Loucy (cell line): ENCODE measurements around the gene GRK3.

ENCODE experiments used
- H2AFZ ChIP-seq: fragments of 200-600 bp; sonication (generic); 2 replicates; pipeline ENCODE4 v1.6.0; 2016; ENCODE audit warnings: antibody characterized with exemption, mild to moderate bottlenecking, low read length, moderate library complexity
- H3F3A ChIP-seq: fragments of 200-600 bp; 2 replicates; pipeline ENCODE4 v1.6.0; 2016; ENCODE audit warnings: antibody characterized with exemption, low read depth, mild to moderate bottlenecking
- H3K27me3 ChIP-seq: fragments of 200-600 bp; sonication (generic); 2 replicates; pipeline ENCODE4 v1.6.1; 2014; ENCODE audit warnings: low read length, mild to moderate bottlenecking; ENCODE audit not compliant: insufficient read depth, poor library complexity, severe bottlenecking
- H3K36me3 ChIP-seq: fragments of 200-600 bp; sonication (generic); 2 replicates; pipeline ENCODE4 v1.6.1; 2016; ENCODE audit warnings: low read length; ENCODE audit not compliant: insufficient read depth
- H3K4me1 ChIP-seq: fragments of 200-600 bp; sonication (generic); 2 replicates; pipeline ENCODE4 v1.5.1; 2014; ENCODE audit warnings: low read length, mild to moderate bottlenecking; ENCODE audit not compliant: insufficient read depth, poor library complexity, severe bottlenecking
- H3K4me2 ChIP-seq: fragments of 200-600 bp; sonication (generic); 2 replicates; pipeline ENCODE4 v1.6.0; 2014; ENCODE audit warnings: antibody characterized with exemption, low read length, low read depth, mild to moderate bottlenecking; ENCODE audit not compliant: poor library complexity, severe bottlenecking
- H3K4me3 ChIP-seq: fragments of 200-600 bp; sonication (generic); 2 replicates; pipeline ENCODE4 v1.5.1; 2014; ENCODE audit warnings: low read length, mild to moderate bottlenecking, mixed read lengths; ENCODE audit not compliant: poor library complexity, severe bottlenecking
- H3K79me2 ChIP-seq: fragments of 200-600 bp; sonication (generic); 2 replicates; pipeline ENCODE4 v1.6.1; 2014; ENCODE audit warnings: low read length; ENCODE audit not compliant: insufficient read depth
- H3K9ac ChIP-seq: fragments of 200-600 bp; sonication (generic); 2 replicates; pipeline ENCODE4 v1.6.0; 2014; ENCODE audit warnings: mild to moderate bottlenecking, low read depth, low read length, moderate library complexity; ENCODE audit not compliant: poor library complexity, severe bottlenecking
- H3K9me2 ChIP-seq: fragments of 200-600 bp; sonication (generic); replicated peaks from 2 replicates; pipeline ENCODE4 v1.6.1; 2016; ENCODE audit warnings: low read depth, low read length, mixed read lengths
- H3K9me3 ChIP-seq: fragments of 200-600 bp; sonication (generic); 2 replicates; pipeline ENCODE4 v1.6.1; 2014; ENCODE audit warnings: mild to moderate bottlenecking, antibody characterized with exemption, low read length, low read depth; ENCODE audit not compliant: insufficient read depth
- H4K20me1 ChIP-seq: fragments of 200-600 bp; sonication (generic); 2 replicates; pipeline ENCODE4 v1.6.0; 2014; ENCODE audit warnings: antibody characterized with exemption, low read length, mild to moderate bottlenecking; ENCODE audit not compliant: insufficient read depth, poor library complexity, severe bottlenecking
- CTCF ChIP-seq: fragments of 200-600 bp; sonication (generic); conservative IDR thresholded peaks from 2 replicates; pipeline ENCODE4 v1.5.1; 2014; ENCODE audit warnings: mild to moderate bottlenecking, antibody characterized with exemption, low read length
- EZH2phosphoT487 ChIP-seq: fragments of 200-600 bp; IDR thresholded peaks from 2 replicates; pipeline ENCODE4 v1.6.1; 2018; ENCODE audit warnings: antibody characterized with exemption, mild to moderate bottlenecking, moderate library complexity, borderline replicate concordance

The GRK3 gene

GRCh38 chr22:25637672-25638071, 73.2 kb downstream of the GRK3 start:
- peaks cover 100% of the 10 kb centered on the region for H3K79me2 ChIP-seq
- no peak overlapping the region for H2AFZ ChIP-seq
- H3F3A ChIP-seq: no peaks in the 10 kb centered on the region
- no peak overlapping the region for H3K9ac ChIP-seq
- no peaks in the 10 kb centered on the region for H3K9me2 ChIP-seq
- H3K4me2 ChIP-seq: no peak overlapping the region
- peaks cover 8% of the 10 kb centered on the region for H3K4me1 ChIP-seq
- H3K27me3 ChIP-seq: no peaks in the 10 kb centered on the region
- H3K9me3 ChIP-seq: peaks cover 11% of the 10 kb centered on the region; the same call in 1 of the 2 replicates
- H3K36me3 ChIP-seq: peaks cover 40% of the 10 kb centered on the region
- H4K20me1 ChIP-seq: peaks cover 90% of the 10 kb centered on the region
- TF ChIP-seq CTCF (no peak), EZH2phosphoT487 (no peak)
- no peak overlapping the region for H3K4me3 ChIP-seq

GRCh38 chr22:25638638-25639037, 74.2 kb downstream of the GRK3 start:
- H3K9me2 ChIP-seq: no peaks in the 10 kb centered on the region
- no peaks in the 10 kb centered on the region for H3K27me3 ChIP-seq
- peaks cover 11% of the 10 kb centered on the region; the same call in 1 of the 2 replicates for H3K9me3 ChIP-seq
- no peaks in the 10 kb centered on the region for H3F3A ChIP-seq
- peaks cover 100% of the 10 kb centered on the region for H3K79me2 ChIP-seq
- H3K4me2 ChIP-seq: no peak overlapping the region
- H2AFZ ChIP-seq: no peak overlapping the region
- H3K4me3 ChIP-seq: no peak overlapping the region
- peaks cover 13% of the 10 kb centered on the region for H3K4me1 ChIP-seq
- H3K9ac ChIP-seq: no peak overlapping the region
- H3K36me3 ChIP-seq: peaks cover 50% of the 10 kb centered on the region
- no peak for TF ChIP-seq CTCF
- H4K20me1 ChIP-seq: peaks cover 92% of the 10 kb centered on the region

- Histone ChIP-seq H4K20me1 (peaks cover 87% of the 10 kb centered on the region), H3K9me3 (peaks cover 11% of the 10 kb centered on the region; the same call in 1 of the 2 replicates), H3F3A (no peaks in the 10 kb centered on the region), H3K4me1 (peaks cover 13% of the 10 kb centered on the region), H2AFZ (no peak overlapping the region), H3K27me3 (no peaks in the 10 kb centered on the region), H3K9ac (no peak overlapping the region), H3K36me3 (peaks cover 59% of the 10 kb centered on the region), H3K9me2 (no peaks in the 10 kb centered on the region), H3K79me2 (peaks cover 98% of the 10 kb centered on the region), H3K4me2 (no peak overlapping the region), H3K4me3 (no peak overlapping the region)
- no peak for TF ChIP-seq EZH2phosphoT487
- TF ChIP-seq CTCF: no peak
Measured at GRCh38 chr22:25641650-25642049, 77.2 kb downstream of the GRK3 start.
